Activated CD4-positive, alpha-beta memory T cell treated with anti-CD3 and anti-CD28 coated beads for 36 hours (primary cell): Measurements from ENCODE around the gene NDRG4. TPM values are rescaled to one million over a fixed set of nuclear protein-coding genes. Genes with fewer than 3 reads are reported as not detected.

Experiments
- CTCF ChIA-PET: fragments of 350-600 bp; sonication (Branson Sonifier 250); formaldehyde crosslinking; loops from one replicate; lab custom pipeline; 2021; ENCODE audit warnings: antibody characterized with exemption, inconsistent platforms; lab: Charles Lee
- POLR2A ChIA-PET: fragments of 350-600 bp; sonication (Branson Sonifier 250); formaldehyde crosslinking; loops from one replicate; lab custom pipeline; 2021; ENCODE audit warnings: antibody characterized with exemption; lab: Charles Lee
- DNase-seq: peaks from one replicate; pipeline ENCODE4 v3.0.0-alpha.2; 2020
- H3K27ac Mint-ChIP-seq: one replicate; pipeline ENCODE4 v1.8.0; 2021; ENCODE audit warnings: mixed read lengths
- H3K27me3 Mint-ChIP-seq: one replicate; pipeline ENCODE4 v1.8.0; 2021; ENCODE audit warnings: mixed read lengths
- H3K36me3 Mint-ChIP-seq: one replicate; pipeline ENCODE4 v1.8.0; 2021; ENCODE audit warnings: mixed read lengths
- H3K4me1 Mint-ChIP-seq: one replicate; pipeline ENCODE4 v1.8.0; 2021; ENCODE audit warnings: low read depth, mixed read lengths
- H3K4me3 Mint-ChIP-seq: one replicate; pipeline ENCODE4 v1.8.0; 2021; ENCODE audit warnings: mild to moderate bottlenecking, mixed read lengths
- H3K9me3 Mint-ChIP-seq: one replicate; pipeline ENCODE4 v1.8.0; 2021; ENCODE audit warnings: mixed read lengths
- intact Hi-C: fragments of 100-400 bp; cut with micrococcal nuclease; formaldehyde crosslinking; loops from one replicate; pipeline ENCODE4 v1.15.1; 2023
- total RNA-seq, 2 experiments: library from RNA; stranded (reverse); gene quantifications; one replicate each; pipeline ENCODE4 v1.2.3, GENCODE V29; 2021

The NDRG4 gene
- total RNA-seq, 2 experiments from 2014 or later, result 1.3 to 1.6 TPM

GRCh38 chr16:58460219-58460610 is 39.7 kb upstream of the NDRG4 start:
- Mint-ChIP-seq H3K27me3 (peaks cover 25% of the 10 kb centered on the region), H3K4me1 (peaks cover 14% of the 10 kb centered on the region), H3K36me3 (no peaks in the 10 kb centered on the region), H3K9me3 (no peaks in the 10 kb centered on the region), H3K4me3 (no peak overlapping the region), H3K27ac (no peak overlapping the region)
- intact Hi-C loops, result no loop called here
- ChIA-PET POLR2A (no interaction called here), CTCF (interaction anchor here (1.5 kb wide), 2 partner anchors 27 to 124 kb away, joined by 6 to 8 read pairs; no protein-coding TSS in a partner anchor)
- DNase-seq, result no peak

- Mint-ChIP-seq H3K27ac (no peak overlapping the region), H3K36me3 (no peaks in the 10 kb centered on the region), H3K4me1 (peaks cover 14% of the 10 kb centered on the region), H3K27me3 (peaks cover 30% of the 10 kb centered on the region), H3K9me3 (no peaks in the 10 kb centered on the region), H3K4me3 (no peak overlapping the region)
- CTCF ChIA-PET, result no interaction called here
- no peak for DNase-seq
- intact Hi-C loops, result no loop called here
- POLR2A ChIA-PET, result no interaction called here
Measured at GRCh38 chr16:58461056-58461455, 38.9 kb upstream of the NDRG4 start.

GRCh38 chr16:58461640-58462039 is 38.3 kb upstream of the NDRG4 start:
- no peaks in the 10 kb centered on the region for H3K9me3 Mint-ChIP-seq
- no peak overlapping the region for H3K27ac Mint-ChIP-seq
- intact Hi-C loops, result no loop called here
- no peaks in the 10 kb centered on the region for H3K36me3 Mint-ChIP-seq
- ChIA-PET POLR2A (no interaction called here), CTCF (no interaction called here)
- no peak overlapping the region for H3K4me3 Mint-ChIP-seq
- H3K4me1 Mint-ChIP-seq, result peaks cover 14% of the 10 kb centered on the region
- peaks cover 35% of the 10 kb centered on the region for H3K27me3 Mint-ChIP-seq
- no peak for DNase-seq

GRCh38 chr16:58462089-58462488 is 37.9 kb upstream of the NDRG4 start:
- Mint-ChIP-seq H3K4me3 (no peak overlapping the region), H3K4me1 (peaks cover 14% of the 10 kb centered on the region), H3K27ac (no peak overlapping the region), H3K9me3 (no peaks in the 10 kb centered on the region), H3K27me3 (peaks cover 39% of the 10 kb centered on the region), H3K36me3 (no peaks in the 10 kb centered on the region)
- ChIA-PET CTCF (no interaction called here), POLR2A (no interaction called here)
- no peak for DNase-seq
- intact Hi-C loops, result no loop called here

GRCh38 chr16:58462499-58462996 is 37.4 kb upstream of the NDRG4 start:
- Mint-ChIP-seq H3K27ac (no peak overlapping the region), H3K9me3 (no peaks in the 10 kb centered on the region), H3K27me3 (peaks cover 39% of the 10 kb centered on the region), H3K4me3 (no peak overlapping the region), H3K36me3 (no peaks in the 10 kb centered on the region), H3K4me1 (peaks cover 14% of the 10 kb centered on the region)
- intact Hi-C loops, result no loop called here
- ChIA-PET CTCF (no interaction called here), POLR2A (no interaction called here)
- no peak for DNase-seq

- H3K27ac Mint-ChIP-seq, result no peak overlapping the region
- H3K36me3 Mint-ChIP-seq, result no peaks in the 10 kb centered on the region
- peaks cover 45% of the 10 kb centered on the region for H3K27me3 Mint-ChIP-seq
- H3K4me3 Mint-ChIP-seq, result no peak overlapping the region
- no peaks in the 10 kb centered on the region for H3K9me3 Mint-ChIP-seq
- H3K4me1 Mint-ChIP-seq, result peaks cover 14% of the 10 kb centered on the region
- ChIA-PET POLR2A (no interaction called here), CTCF (no interaction called here)
- peak; percentile 13 for DNase-seq
- intact Hi-C loops, result no loop called here
Measured at GRCh38 chr16:58462997-58463941, 36.7 kb upstream of the NDRG4 start.

- peaks cover 10% of the 10 kb centered on the region for H3K4me1 Mint-ChIP-seq
- H3K27ac Mint-ChIP-seq, result no peak overlapping the region
- intact Hi-C loops, result no loop called here
- ChIA-PET POLR2A (no interaction called here), CTCF (interaction anchor here (1.0 kb wide), 1 partner anchor 10 kb away, joined by 3 read pairs; no protein-coding TSS in a partner anchor)
- DNase-seq, result no peak
- no peak overlapping the region for H3K4me3 Mint-ChIP-seq
- no peaks in the 10 kb centered on the region for H3K9me3 Mint-ChIP-seq
- H3K27me3 Mint-ChIP-seq, result peaks cover 53% of the 10 kb centered on the region
- H3K36me3 Mint-ChIP-seq, result no peaks in the 10 kb centered on the region
Measured at GRCh38 chr16:58464047-58464915, 35.7 kb upstream of the NDRG4 start.

- Mint-ChIP-seq H3K27ac (no peak overlapping the region), H3K4me1 (peaks cover 6% of the 10 kb centered on the region), H3K9me3 (no peaks in the 10 kb centered on the region), H3K36me3 (no peaks in the 10 kb centered on the region), H3K4me3 (no peak overlapping the region), H3K27me3 (peaks cover 56% of the 10 kb centered on the region)
- no peak for DNase-seq
- ChIA-PET CTCF (interaction anchor here (1.0 kb wide), 1 partner anchor 9 kb away, joined by 3 read pairs; no protein-coding TSS in a partner anchor), POLR2A (no interaction called here)
- intact Hi-C loops, result no loop called here
Measured at GRCh38 chr16:58464916-58465731, 34.8 kb upstream of the NDRG4 start.

GRCh38 chr16:58465817-58466216 is 34.1 kb upstream of the NDRG4 start:
- H3K27ac Mint-ChIP-seq, result no peak overlapping the region
- intact Hi-C loops, result no loop called here
- ChIA-PET POLR2A (no interaction called here), CTCF (no interaction called here)
- no peak overlapping the region for H3K4me3 Mint-ChIP-seq
- H3K4me1 Mint-ChIP-seq, result peaks cover 6% of the 10 kb centered on the region
- H3K9me3 Mint-ChIP-seq, result no peaks in the 10 kb centered on the region
- peaks cover 59% of the 10 kb centered on the region for H3K27me3 Mint-ChIP-seq
- H3K36me3 Mint-ChIP-seq, result no peaks in the 10 kb centered on the region
- no peak for DNase-seq

GRCh38 chr16:58466396-58466795 is 33.5 kb upstream of the NDRG4 start:
- Mint-ChIP-seq H3K27ac (no peak overlapping the region), H3K4me1 (peaks cover 6% of the 10 kb centered on the region), H3K27me3 (peaks cover 56% of the 10 kb centered on the region), H3K9me3 (no peaks in the 10 kb centered on the region), H3K36me3 (no peaks in the 10 kb centered on the region), H3K4me3 (no peak overlapping the region)
- intact Hi-C loops, result no loop called here
- CTCF ChIA-PET, result no interaction called here
- DNase-seq, result no peak
- POLR2A ChIA-PET, result no interaction called here

GRCh38 chr16:58467905-58468304 is 32.0 kb upstream of the NDRG4 start:
- H3K9me3 Mint-ChIP-seq, result no peaks in the 10 kb centered on the region
- CTCF ChIA-PET, result no interaction called here
- POLR2A ChIA-PET, result no interaction called here
- H3K4me3 Mint-ChIP-seq, result no peak overlapping the region
- no peaks in the 10 kb centered on the region for H3K36me3 Mint-ChIP-seq
- no peak for DNase-seq
- intact Hi-C loops, result no loop called here
- no peak overlapping the region for H3K27ac Mint-ChIP-seq
- peaks cover 6% of the 10 kb centered on the region for H3K4me1 Mint-ChIP-seq
- peaks cover 47% of the 10 kb centered on the region for H3K27me3 Mint-ChIP-seq
